ENCODE results near the gene AOAH.

DNA sequence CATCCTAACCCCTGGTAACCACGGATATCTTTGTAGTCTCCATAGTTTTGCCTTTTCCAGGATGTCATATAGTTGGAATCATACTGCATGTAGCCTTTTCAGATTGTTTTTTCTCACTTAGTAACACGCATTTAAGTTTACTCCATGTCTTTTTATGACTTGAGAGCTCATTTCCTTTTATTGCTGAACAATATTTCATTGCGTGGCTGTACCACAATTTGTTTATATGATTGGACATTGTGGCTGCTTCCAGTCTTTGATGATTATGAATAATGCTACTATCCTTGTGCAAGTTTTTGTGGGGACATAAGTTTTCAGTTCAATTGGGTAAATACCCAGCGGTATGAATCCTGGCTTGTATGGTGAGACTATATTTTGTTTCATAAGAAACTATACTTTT lies 60.8 kb downstream of the AOAH start:
- TF ChIP-seq, protein P1, sequence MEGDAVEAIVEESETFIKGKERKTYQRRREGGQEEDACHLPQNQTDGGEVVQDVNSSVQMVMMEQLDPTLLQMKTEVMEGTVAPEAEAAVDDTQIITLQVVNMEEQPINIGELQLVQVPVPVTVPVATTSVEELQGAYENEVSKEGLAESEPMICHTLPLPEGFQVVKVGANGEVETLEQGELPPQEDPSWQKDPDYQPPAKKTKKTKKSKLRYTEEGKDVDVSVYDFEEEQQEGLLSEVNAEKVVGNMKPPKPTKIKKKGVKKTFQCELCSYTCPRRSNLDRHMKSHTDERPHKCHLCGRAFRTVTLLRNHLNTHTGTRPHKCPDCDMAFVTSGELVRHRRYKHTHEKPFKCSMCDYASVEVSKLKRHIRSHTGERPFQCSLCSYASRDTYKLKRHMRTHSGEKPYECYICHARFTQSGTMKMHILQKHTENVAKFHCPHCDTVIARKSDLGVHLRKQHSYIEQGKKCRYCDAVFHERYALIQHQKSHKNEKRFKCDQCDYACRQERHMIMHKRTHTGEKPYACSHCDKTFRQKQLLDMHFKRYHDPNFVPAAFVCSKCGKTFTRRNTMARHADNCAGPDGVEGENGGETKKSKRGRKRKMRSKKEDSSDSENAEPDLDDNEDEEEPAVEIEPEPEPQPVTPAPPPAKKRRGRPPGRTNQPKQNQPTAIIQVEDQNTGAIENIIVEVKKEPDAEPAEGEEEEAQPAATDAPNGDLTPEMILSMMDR (IDR thresholded peaks at IDR 0.05; ENCODE audit: extremely low read depth in 1 of 2, insufficient read depth in 1 of 2, low read depth in 1 of 2, low read length in 2 of 2): no peak
- TF ChIP-seq POLR2A (IDR thresholded peaks at IDR 0.05; ENCODE audit: low read depth, low read length) (no peak), EZH2 (IDR thresholded peaks at IDR 0.05; ENCODE audit: borderline replicate concordance, low read depth, low read length, severe bottlenecking) (no peak), MYC (IDR thresholded peaks at IDR 0.05; ENCODE audit: low read depth, low read length) (no peak), POLR2AphosphoS5 (IDR thresholded peaks at IDR 0.05; ENCODE audit: insufficient read depth, low read depth, low read length) (no peak), GATA2 (IDR thresholded peaks at IDR 0.05; ENCODE audit: insufficient read depth, insufficient read length, low read depth, low read length) (no peak), JUN (IDR thresholded peaks at IDR 0.05; ENCODE audit: borderline replicate concordance, insufficient read depth, insufficient read length, low read depth) (no peak), FOS (IDR thresholded peaks at IDR 0.05; ENCODE audit: borderline replicate concordance, insufficient read depth, low read length) (no peak)
- TF ChIP-seq, protein P2, sequence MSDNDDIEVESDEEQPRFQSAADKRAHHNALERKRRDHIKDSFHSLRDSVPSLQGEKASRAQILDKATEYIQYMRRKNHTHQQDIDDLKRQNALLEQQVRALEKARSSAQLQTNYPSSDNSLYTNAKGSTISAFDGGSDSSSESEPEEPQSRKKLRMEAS (IDR thresholded peaks at IDR 0.05; ENCODE audit: insufficient read depth, insufficient read length): no peak

Measured in endothelial cell of umbilical vein (primary cell).